Hypothalamus (tissue), 51 donors: Measurements from ENCODE around the gene OSBPL5.

Experiments used
- DNase-seq, 51 donors: peaks; one replicate each; lab custom pipeline; 2025; lab: John Stamatoyannopoulos, UW

Gene OSBPL5

GRCh38 chr11:3091081-3091845 is 73.8 kb downstream of the OSBPL5 start:
- DNase-seq, result no peak

- no peak for DNase-seq
Observed at GRCh38 chr11:3090096-3090901, 74.8 kb downstream of the OSBPL5 start.

GRCh38 chr11:3089236-3090061 is 75.7 kb downstream of the OSBPL5 start:
- DNase-seq, result no peak

GRCh38 chr11:3088806-3089205 is 76.3 kb downstream of the OSBPL5 start:
- DNase-seq, result no peak

- DNase-seq, result no peak
Observed at GRCh38 chr11:3087821-3088800, 77.0 kb downstream of the OSBPL5 start.

- DNase-seq, result no peak
Observed at GRCh38 chr11:3087373-3087772, 77.7 kb downstream of the OSBPL5 start.

GRCh38 chr11:3086671-3087150 is 78.4 kb downstream of the OSBPL5 start:
- DNase-seq, result no peak

- no peak for DNase-seq
Observed at GRCh38 chr11:3086114-3086513, 79.0 kb downstream of the OSBPL5 start.

- no peak for DNase-seq
Observed at GRCh38 chr11:3085052-3085451, 80.1 kb downstream of the OSBPL5 start.

- no peak for DNase-seq
Observed at GRCh38 chr11:3083321-3083720, 81.8 kb downstream of the OSBPL5 start.

GRCh38 chr11:3081386-3081751 is 83.7 kb downstream of the OSBPL5 start:
- no peak for DNase-seq

- no peak for DNase-seq
Observed at GRCh38 chr11:3080733-3081385, 84.3 kb downstream of the OSBPL5 start.

- DNase-seq, result no peak
Observed at GRCh38 chr11:3080104-3080503, 85.0 kb downstream of the OSBPL5 start.

GRCh38 chr11:3077846-3078440 is 87.2 kb downstream of the OSBPL5 start:
- no peak for DNase-seq

- no peak for DNase-seq
Observed at GRCh38 chr11:3077189-3077836, 87.8 kb downstream of the OSBPL5 start.

GRCh38 chr11:3074912-3075589 is 90.1 kb downstream of the OSBPL5 start:
- no peak for DNase-seq

GRCh38 chr11:3073029-3073435 is 92.1 kb downstream of the OSBPL5 start:
- no peak for DNase-seq

- no peak for DNase-seq
Observed at GRCh38 chr11:3069425-3069824, 95.7 kb downstream of the OSBPL5 start.
